Bronchial epithelial cell (primary cell): ENCODE measurements around the gene POP4. TPM values are rescaled to one million over a fixed set of nuclear protein-coding genes. Genes with fewer than 3 reads are reported as not detected.

Experiments used
- DNase-seq: peaks from one replicate; pipeline ENCODE4 v3.0.0-alpha.2; 2010; ENCODE audit warnings: low read depth
- FAIRE-seq: peaks from 2 replicates; lab custom pipeline; 2011; peaks lifted over from hg19 to GRCh38; lab: Jason Lieb, UNC
- H3K27me3 ChIP-seq: 2 replicates; pipeline ENCODE4 v1.5.1; 2011; ENCODE audit warnings: low read length; ENCODE audit not compliant: control insufficient read depth, insufficient read depth
- H3K36me3 ChIP-seq: 2 replicates; pipeline ENCODE4 v1.5.1; 2011; ENCODE audit warnings: low read length; ENCODE audit not compliant: control insufficient read depth, insufficient read depth
- H3K4me3 ChIP-seq: 2 replicates; pipeline ENCODE4 v1.5.1; 2011; ENCODE audit warnings: mild to moderate bottlenecking, low read depth, low read length, control low read depth
- CTCF ChIP-seq: IDR thresholded peaks from 2 replicates; pipeline ENCODE4 v1.5.1; 2011; ENCODE audit warnings: mild to moderate bottlenecking, moderate library complexity, low read length, control low read depth, inconsistent platforms; ENCODE audit not compliant: insufficient read depth, severe bottlenecking
- total RNA-seq: library from RNA; depleted of rRNA; stranded (reverse); fragments of >200 nt; gene quantifications from 2 replicates; pipeline ENCODE4 v1.2.1, GENCODE V29; 2014

POP4 gene
- total RNA-seq, 1 donor from 2014 or later = 58.7 TPM

GRCh38 chr19:29639086-29639485, 33.0 kb downstream of the POP4 start:
- FAIRE-seq (peak; percentile 83), DNase-seq (no peak)
- Histone ChIP-seq H3K36me3 (no peaks in the 10 kb centered on the region), H3K4me3 (no peak overlapping the region), H3K27me3 (no peaks in the 10 kb centered on the region)
- TF ChIP-seq CTCF = no peak

- FAIRE-seq = no peak
Observed at GRCh38 chr19:29640231-29640630, 34.1 kb downstream of the POP4 start.

GRCh38 chr19:29641597-29641996, 35.5 kb downstream of the POP4 start:
- TF ChIP-seq CTCF = no peak
- DNase-seq = no peak
- Histone ChIP-seq H3K27me3 (no peaks in the 10 kb centered on the region), H3K4me3 (no peak overlapping the region), H3K36me3 (no peaks in the 10 kb centered on the region)
- FAIRE-seq = no peak

More at GRCh38 chr19:29640231-29640630, 34.1 kb downstream of the POP4 start:
- Histone ChIP-seq H3K27me3 (no peaks in the 10 kb centered on the region), H3K4me3 (no peak overlapping the region), H3K36me3 (no peaks in the 10 kb centered on the region)
- DNase-seq = no peak
- no peak for TF ChIP-seq CTCF

- TF ChIP-seq CTCF = no peak
- Histone ChIP-seq H3K27me3 (no peaks in the 10 kb centered on the region), H3K36me3 (no peaks in the 10 kb centered on the region), H3K4me3 (no peak overlapping the region)
- DNase-seq = no peak
- FAIRE-seq = no peak
Observed at GRCh38 chr19:29643361-29643935, 37.4 kb downstream of the POP4 start.

- FAIRE-seq (no peak), DNase-seq (no peak)
- H3K36me3 ChIP-seq = no peaks in the 10 kb centered on the region
Observed at GRCh38 chr19:29644210-29644609, 38.1 kb downstream of the POP4 start.

More at GRCh38 chr19:29644210-29644609, 38.1 kb downstream of the POP4 start:
- TF ChIP-seq CTCF = no peak
- Histone ChIP-seq H3K27me3 (no peaks in the 10 kb centered on the region), H3K4me3 (no peak overlapping the region)
